HG02981 (cell line): ENCODE results near the gene MPV17L.
"Not testable (repeated sequence)": the region's sequence is repeated elsewhere in the genome, so short reads cannot be mapped to it uniquely, and the experiment has no call there.

Experiments
- ATAC-seq: cut with Tn5 transposase; IDR thresholded peaks from one replicate; pipeline ENCODE4 v1.9.1; 2021; ENCODE audit warnings: mild to moderate bottlenecking, moderate library complexity; ENCODE audit not compliant: unreplicated experiment

Gene MPV17L

GRCh38 chr16:15450624-15451023 is 55.1 kb downstream of the MPV17L start:
- no peak for ATAC-seq

DNA sequence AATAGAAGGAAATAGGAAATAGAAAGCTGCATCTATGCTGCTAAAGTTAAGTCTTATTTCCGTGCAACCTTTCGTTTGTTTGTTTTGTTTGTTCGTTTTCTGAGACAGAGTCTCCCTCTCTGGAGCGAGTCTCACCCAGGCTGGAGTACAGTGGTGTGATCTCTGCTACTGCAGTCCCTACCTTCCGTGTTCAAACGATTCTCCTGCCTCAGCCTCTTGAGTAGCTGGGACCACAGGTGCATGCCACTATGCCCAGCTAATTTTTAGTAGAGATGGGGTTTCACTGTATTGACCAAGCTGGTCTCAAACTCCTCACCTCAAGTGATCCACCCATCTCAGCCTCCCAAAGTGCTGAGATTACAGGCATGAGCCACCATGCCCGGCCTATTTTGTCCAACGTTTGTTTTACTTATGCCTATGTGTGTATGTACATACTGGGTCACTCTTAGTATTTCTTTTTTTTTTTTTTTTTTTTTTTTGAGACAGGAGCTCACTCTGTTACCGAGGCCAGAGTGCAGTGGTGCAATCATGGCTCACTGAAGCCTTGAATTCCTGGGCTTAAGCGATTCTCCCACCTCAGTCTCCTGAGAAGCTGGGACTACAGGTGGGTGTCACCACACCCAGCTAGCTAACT is 55.7 kb downstream of the MPV17L start:
- no peak for ATAC-seq

DNA sequence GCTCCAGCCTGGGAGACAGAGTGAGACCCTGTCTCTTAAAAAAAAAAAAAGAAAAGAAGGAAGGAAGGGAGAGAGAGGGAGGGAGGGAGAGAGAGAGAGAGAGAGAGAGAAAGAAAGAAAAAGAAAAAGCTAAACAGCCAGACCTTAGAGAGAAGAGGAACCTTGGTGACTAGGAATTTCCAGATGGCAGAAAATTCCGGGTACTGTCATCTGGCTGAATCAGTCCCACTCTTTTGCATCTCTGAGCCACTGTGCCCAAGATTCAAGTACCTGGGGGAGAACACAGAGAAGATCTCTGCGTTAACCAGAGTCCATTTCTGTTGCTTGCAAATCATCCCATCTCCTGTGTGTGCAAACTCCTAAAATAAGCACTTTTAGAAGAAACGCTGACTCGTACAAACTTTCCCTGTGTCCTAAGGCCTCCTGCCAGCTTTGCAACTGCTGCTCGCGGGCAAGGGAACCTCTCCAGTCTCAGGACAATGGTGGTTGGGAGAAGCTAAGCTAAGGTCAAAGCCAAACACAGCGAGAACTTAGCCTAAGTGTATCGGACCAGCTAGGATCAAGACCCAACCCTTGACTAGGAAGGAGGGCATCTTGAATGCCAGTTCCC is 56.8 kb downstream of the MPV17L start:
- no peak for ATAC-seq

DNA sequence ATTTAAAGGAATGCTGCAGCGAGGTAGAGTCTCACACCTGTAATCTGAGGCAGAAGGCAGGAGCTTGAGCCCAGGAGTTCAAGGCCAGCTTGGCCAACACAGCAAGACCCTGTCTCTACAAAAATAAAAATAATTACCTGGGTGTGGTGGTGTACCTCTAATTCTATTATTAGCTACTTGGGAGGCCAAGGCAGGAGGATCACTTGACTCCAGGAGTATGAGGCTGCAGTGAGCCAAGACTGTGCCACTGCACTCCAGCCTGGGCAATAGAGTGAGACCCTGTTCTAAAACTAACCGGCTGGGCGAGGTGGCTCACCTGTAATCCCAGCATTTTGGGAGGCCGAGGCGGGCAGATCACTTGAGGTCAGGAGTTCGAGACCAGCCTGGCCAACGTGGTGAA is 57.7 kb downstream of the MPV17L start:
- ATAC-seq, result not testable (repeated sequence)

GRCh38 chr16:15454933-15455332 is 59.4 kb downstream of the MPV17L start:
- not testable (repeated sequence) for ATAC-seq

GRCh38 chr16:15457400-15457799 is 61.8 kb downstream of the MPV17L start:
- ATAC-seq, result no peak

DNA sequence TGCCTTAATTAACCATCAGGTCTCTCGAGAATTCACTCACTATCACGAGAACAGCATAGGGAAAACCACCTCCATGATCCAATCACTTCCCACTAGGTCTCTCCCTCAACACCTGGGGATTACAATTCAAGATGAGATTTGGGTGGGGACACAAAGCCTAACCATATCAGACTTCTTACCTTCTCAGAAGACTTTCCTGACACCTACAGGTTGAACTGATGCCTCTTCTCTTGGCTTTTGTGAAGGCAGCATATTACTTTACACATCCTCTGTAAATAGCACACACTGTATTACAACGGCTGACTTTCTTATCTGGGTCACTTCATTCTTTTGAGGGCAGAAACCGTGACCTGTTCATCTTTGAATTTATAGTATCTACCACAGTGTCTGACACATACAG is 62.4 kb downstream of the MPV17L start:
- no peak for ATAC-seq

- no peak for ATAC-seq
These were observed 64.2 kb downstream of the MPV17L start for GRCh38 chr16:15459791-15460190.

DNA sequence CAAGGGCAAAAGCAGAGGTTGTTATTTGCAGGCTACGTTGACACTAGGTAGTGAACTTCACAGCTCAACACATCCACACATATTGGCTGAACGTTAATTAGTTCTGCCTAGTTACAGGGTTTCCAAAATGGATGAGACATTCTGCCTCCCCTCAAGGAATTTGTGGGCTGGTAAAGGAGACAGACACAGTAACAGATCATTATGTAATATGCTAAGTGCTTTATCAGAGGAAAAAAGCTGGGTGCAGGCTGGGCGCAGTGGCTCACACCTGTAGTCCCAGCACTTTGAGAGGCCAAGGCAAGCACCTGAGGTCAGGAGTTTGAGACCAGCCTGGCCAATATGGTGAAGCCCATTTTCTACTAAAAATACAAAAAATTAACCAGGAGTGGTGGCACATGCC is 65.0 kb downstream of the MPV17L start:
- ATAC-seq, result no peak

DNA sequence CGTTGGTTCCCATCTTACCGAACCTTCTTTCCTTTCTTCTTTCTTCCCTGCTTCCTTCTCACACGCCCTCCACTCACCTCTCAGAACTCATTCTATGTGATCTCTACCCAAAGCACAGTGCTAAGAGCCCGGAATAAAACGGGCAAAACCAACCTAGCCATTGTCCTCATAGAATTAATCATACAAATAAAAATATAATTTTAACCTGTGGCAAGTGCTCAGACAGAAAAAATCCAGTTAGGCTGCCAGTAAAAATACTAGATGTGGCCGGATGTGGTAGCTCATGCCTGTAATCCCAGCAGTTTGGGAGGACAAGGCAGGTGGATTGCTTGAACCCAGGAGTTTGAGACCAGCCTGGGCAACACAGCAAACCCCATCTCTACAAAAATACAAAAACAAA is 65.8 kb downstream of the MPV17L start:
- ATAC-seq, result no peak
